ENCODE results near the gene TOR1A. TPM values are rescaled to one million over a fixed set of nuclear protein-coding genes. Genes with fewer than 3 reads are reported as not detected.
A peak's percentile ranks its signal among the peaks of the same experiment; 100 is the strongest.

TOR1A gene
- total RNA-seq, 1 experiment from 2014 or later, result 24.4 TPM

GRCh38 chr9:129836311-129837007 is 12.5 kb upstream of the TOR1A start:
- Histone ChIP-seq H3K27me3 (ENCODE audit: insufficient read depth, low read length) (no peaks in the 10 kb centered on the region), H4K20me1 (ENCODE audit: insufficient read depth) (no peaks in the 10 kb centered on the region), H3K4me2 (ENCODE audit: low read length) (peak overlapping the region; percentile 94), H3K9me2 (ENCODE audit: insufficient read depth) (no peaks in the 10 kb centered on the region), H3K9ac (ENCODE audit: low read length) (peak overlapping the region; percentile 90), H3K9me3 (ENCODE audit: control insufficient read depth in 1 of 2, insufficient read depth in 1 of 2, low read depth in 1 of 2, low read length in 2 of 2) (no peaks in the 10 kb centered on the region), H2AFZ (ENCODE audit: low read depth, low read length, poor library complexity, severe bottlenecking) (no peak overlapping the region), H3K4me1 (ENCODE audit: control insufficient read depth in 1 of 2, insufficient read depth in 2 of 2, low read length in 2 of 2) (peaks cover 4 to 18% of the 10 kb centered on the region in 2 experiments; a peak in 3 of 4 replicates), H3K27ac (ENCODE audit: low read depth, low read length) (no peak overlapping the region), H3K79me2 (ENCODE audit: insufficient read depth, low read length) (peaks cover 19% of the 10 kb centered on the region), H3K36me3 (ENCODE audit: control insufficient read depth in 1 of 2, insufficient read depth in 2 of 2, low read length in 2 of 2) (peaks cover 3 to 8% of the 10 kb centered on the region in 2 experiments; a peak in 2 of 4 replicates), H3K4me3 (replicated peaks in 1 of 2; ENCODE audit: low read depth in 1 of 2, low read length in 2 of 2) (peak overlapping the region; percentile 60 to 100)
- CTCF ChIA-PET, result interaction anchor here (0.8 kb wide), 1 partner anchor 9 kb away, joined by 3 read pairs; no protein-coding TSS in a partner anchor
- no TSS peak for BruUV-seq (replicated peaks)
- intact Hi-C loops (cut with micrococcal nuclease), result no loop called here
- ATAC-seq (no peak), DNase-seq (ENCODE audit: low read depth, low spot score) (no peak)
- POLR2A ChIA-PET, result no interaction called here
- no peak for TF ChIP-seq YY1 (IDR thresholded peaks at IDR 0.05; ENCODE audit: extremely low read depth, insufficient replicate concordance, low read depth, low read length)
- TF ChIP-seq TCF7L2 (IDR thresholded peaks at IDR 0.05; ENCODE audit: borderline replicate concordance, extremely low read depth, insufficient read depth, insufficient read length), result no peak
- TF ChIP-seq CTCF (IDR thresholded peaks at IDR 0.05 in 2 of 3, conservative IDR thresholded peaks at IDR 0.05 in 1 of 3; ENCODE audit: borderline replicate concordance in 1 of 3, insufficient read depth in 1 of 3, low read depth in 2 of 3, low read length in 2 of 3), result peak in 1 of 3 experiments; percentile 6; a peak in 1 of 6 replicates
- RAD21 ChIA-PET (ENCODE audit: low non-redundant PET in 1 of 2, low total read pairs in 2 of 2, uncharacterized antibody in 2 of 2, unreplicated experiment in 2 of 2), result no interaction called here

GRCh38 chr9:129835860-129836223 is 11.9 kb upstream of the TOR1A start:
- TSS peak; percentile 67 for BruUV-seq (replicated peaks)
- RAD21 ChIA-PET (ENCODE audit: low non-redundant PET in 1 of 2, low total read pairs in 2 of 2, uncharacterized antibody in 2 of 2, unreplicated experiment in 2 of 2), result no interaction called here

More at GRCh38 chr9:129835860-129836223, 11.9 kb upstream of the TOR1A start:
- Histone ChIP-seq H3K4me1 (ENCODE audit: control insufficient read depth in 1 of 2, insufficient read depth in 2 of 2, low read length in 2 of 2) (peaks cover 4 to 18% of the 10 kb centered on the region in 2 experiments; a peak in 3 of 4 replicates), H3K4me2 (ENCODE audit: low read length) (peak overlapping the region; percentile 94), H3K27me3 (ENCODE audit: insufficient read depth, low read length) (no peaks in the 10 kb centered on the region), H3K9me2 (ENCODE audit: insufficient read depth) (no peaks in the 10 kb centered on the region), H2AFZ (ENCODE audit: low read depth, low read length, poor library complexity, severe bottlenecking) (no peak overlapping the region), H3K79me2 (ENCODE audit: insufficient read depth, low read length) (peaks cover 19% of the 10 kb centered on the region), H3K27ac (ENCODE audit: low read depth, low read length) (peak overlapping the region; percentile 54; the same call in 1 of the 2 replicates), H3K36me3 (ENCODE audit: control insufficient read depth in 1 of 2, insufficient read depth in 2 of 2, low read length in 2 of 2) (peaks cover 7 to 11% of the 10 kb centered on the region in 2 experiments), H3K9me3 (ENCODE audit: control insufficient read depth in 1 of 2, insufficient read depth in 1 of 2, low read depth in 1 of 2, low read length in 2 of 2) (no peaks in the 10 kb centered on the region), H4K20me1 (ENCODE audit: insufficient read depth) (no peaks in the 10 kb centered on the region), H3K9ac (ENCODE audit: low read length) (peak overlapping the region; percentile 90), H3K4me3 (replicated peaks in 1 of 2; ENCODE audit: low read depth in 1 of 2, low read length in 2 of 2) (peak overlapping the region; percentile 60 to 100)
- intact Hi-C loops (cut with micrococcal nuclease), result no loop called here
- no peak for TF ChIP-seq ELF1 (IDR thresholded peaks at IDR 0.05; ENCODE audit: borderline replicate concordance, low read depth)
- ATAC-seq (no peak), DNase-seq (ENCODE audit: low read depth, low spot score) (no peak)
- ChIA-PET POLR2A (no interaction called here), CTCF (no interaction called here)
